ENCODE results near the gene NTF3.

- TF ChIP-seq CTCF (IDR thresholded peaks at IDR 0.05) (no peak), ZFX (IDR thresholded peaks at IDR 0.05; ENCODE audit: borderline replicate concordance) (no peak)
These were observed 103.6 kb downstream of the NTF3 start for GRCh38 chr12:5535541-5535940.

Data from 22Rv1 (cell line).